Measurements from ENCODE around the gene MAT2B.

DNA sequence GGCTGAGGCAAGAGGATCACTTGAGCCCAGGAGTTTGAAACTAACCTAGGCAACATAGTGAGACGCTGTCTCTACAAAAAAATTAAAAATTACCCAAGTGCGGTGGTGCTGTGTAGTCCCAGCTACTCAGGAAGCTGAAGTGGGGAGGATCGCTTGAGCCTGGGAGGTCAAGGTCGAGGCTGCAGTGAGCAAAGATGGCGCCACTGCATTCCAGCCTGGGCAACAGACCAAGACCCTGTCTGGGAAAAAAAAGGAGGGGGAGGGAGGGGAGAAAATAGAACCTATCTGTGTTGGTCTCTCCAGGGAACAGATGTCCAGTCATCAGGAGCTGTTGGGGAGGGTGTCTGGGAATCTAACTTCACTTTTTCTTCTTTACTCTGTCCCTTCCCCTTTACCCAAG, 24.3 kb downstream of the MAT2B start:
- TF ChIP-seq, protein P1, sequence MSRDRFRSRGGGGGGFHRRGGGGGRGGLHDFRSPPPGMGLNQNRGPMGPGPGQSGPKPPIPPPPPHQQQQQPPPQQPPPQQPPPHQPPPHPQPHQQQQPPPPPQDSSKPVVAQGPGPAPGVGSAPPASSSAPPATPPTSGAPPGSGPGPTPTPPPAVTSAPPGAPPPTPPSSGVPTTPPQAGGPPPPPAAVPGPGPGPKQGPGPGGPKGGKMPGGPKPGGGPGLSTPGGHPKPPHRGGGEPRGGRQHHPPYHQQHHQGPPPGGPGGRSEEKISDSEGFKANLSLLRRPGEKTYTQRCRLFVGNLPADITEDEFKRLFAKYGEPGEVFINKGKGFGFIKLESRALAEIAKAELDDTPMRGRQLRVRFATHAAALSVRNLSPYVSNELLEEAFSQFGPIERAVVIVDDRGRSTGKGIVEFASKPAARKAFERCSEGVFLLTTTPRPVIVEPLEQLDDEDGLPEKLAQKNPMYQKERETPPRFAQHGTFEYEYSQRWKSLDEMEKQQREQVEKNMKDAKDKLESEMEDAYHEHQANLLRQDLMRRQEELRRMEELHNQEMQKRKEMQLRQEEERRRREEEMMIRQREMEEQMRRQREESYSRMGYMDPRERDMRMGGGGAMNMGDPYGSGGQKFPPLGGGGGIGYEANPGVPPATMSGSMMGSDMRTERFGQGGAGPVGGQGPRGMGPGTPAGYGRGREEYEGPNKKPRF (IDR thresholded peaks at IDR 0.05; ENCODE audit: low read depth, low read length): no peak
- no peak for TF ChIP-seq ZNF780A (CRISPR knock-in tag; IDR thresholded peaks at IDR 0.05)
- TF ChIP-seq EZH2 (IDR thresholded peaks at IDR 0.05; ENCODE audit: borderline replicate concordance, low read depth, low read length): no peak
- TF ChIP-seq, protein P2, sequence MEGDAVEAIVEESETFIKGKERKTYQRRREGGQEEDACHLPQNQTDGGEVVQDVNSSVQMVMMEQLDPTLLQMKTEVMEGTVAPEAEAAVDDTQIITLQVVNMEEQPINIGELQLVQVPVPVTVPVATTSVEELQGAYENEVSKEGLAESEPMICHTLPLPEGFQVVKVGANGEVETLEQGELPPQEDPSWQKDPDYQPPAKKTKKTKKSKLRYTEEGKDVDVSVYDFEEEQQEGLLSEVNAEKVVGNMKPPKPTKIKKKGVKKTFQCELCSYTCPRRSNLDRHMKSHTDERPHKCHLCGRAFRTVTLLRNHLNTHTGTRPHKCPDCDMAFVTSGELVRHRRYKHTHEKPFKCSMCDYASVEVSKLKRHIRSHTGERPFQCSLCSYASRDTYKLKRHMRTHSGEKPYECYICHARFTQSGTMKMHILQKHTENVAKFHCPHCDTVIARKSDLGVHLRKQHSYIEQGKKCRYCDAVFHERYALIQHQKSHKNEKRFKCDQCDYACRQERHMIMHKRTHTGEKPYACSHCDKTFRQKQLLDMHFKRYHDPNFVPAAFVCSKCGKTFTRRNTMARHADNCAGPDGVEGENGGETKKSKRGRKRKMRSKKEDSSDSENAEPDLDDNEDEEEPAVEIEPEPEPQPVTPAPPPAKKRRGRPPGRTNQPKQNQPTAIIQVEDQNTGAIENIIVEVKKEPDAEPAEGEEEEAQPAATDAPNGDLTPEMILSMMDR (IDR thresholded peaks at IDR 0.05 in 2 of 3, conservative IDR thresholded peaks at IDR 0.05 in 1 of 3; ENCODE audit: insufficient read depth in 2 of 3, low read depth in 1 of 3, low read length in 3 of 3): no peak
- no peak for TF ChIP-seq PHF21A (IDR thresholded peaks at IDR 0.05; ENCODE audit: borderline replicate concordance, low read depth)

Data from K562 (cell line).